HG03521 (cell line): ENCODE data around the gene STAB1.

ENCODE experiments used
- ATAC-seq: cut with Tn5 transposase; IDR thresholded peaks from one replicate; pipeline ENCODE4 v1.9.1; 2021; ENCODE audit warnings: mild to moderate bottlenecking, moderate library complexity; ENCODE audit not compliant: unreplicated experiment

The STAB1 gene

DNA sequence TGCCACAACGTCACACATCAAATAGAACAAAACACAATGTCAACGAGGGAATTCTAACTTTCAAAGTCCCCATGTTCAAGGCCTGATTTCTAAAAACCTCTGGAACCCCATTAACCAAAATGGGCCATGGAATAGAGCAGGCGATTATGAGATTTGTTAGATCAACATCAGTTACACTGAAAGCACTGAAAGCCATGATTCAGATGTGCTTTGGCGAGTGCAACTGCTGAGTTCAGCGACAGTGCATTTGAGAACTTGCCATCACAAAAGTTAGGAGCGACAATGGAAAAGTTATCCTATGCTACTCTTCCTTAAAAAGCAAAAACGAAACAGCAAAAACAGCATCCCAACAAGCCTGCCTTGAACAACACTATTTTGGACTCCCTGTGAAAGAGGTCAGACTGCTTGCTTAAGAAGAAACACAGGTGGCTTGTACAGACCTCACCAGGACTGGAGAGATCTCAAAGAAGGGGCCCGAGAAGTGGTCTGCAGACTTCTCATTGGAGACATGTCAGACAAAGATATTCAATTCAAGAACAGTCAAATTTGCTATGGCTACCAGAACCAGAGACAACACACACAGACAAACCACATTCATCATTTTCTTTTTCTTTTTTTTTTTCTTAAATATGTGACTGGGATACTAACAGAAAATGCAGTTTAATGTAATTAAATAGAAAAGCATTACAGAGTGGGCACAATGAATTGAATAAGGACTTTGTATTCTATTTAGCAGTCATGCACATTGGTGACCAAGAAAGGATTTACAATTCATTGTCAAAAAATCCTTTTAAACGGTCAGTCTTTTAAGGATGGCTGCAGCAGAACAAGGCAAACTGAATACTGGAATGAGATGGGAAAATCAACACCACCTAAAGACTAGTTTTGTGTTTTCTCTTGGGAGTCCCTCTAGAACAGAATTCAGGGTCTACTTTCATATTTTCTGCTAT is 62.1 kb downstream of the STAB1 start:
- ATAC-seq, result no peak

GRCh38 chr3:52558436-52558835 is 63.3 kb downstream of the STAB1 start:
- no peak for ATAC-seq

- ATAC-seq, result no peak
These were observed 66.0 kb downstream of the STAB1 start for GRCh38 chr3:52561028-52561747.

DNA sequence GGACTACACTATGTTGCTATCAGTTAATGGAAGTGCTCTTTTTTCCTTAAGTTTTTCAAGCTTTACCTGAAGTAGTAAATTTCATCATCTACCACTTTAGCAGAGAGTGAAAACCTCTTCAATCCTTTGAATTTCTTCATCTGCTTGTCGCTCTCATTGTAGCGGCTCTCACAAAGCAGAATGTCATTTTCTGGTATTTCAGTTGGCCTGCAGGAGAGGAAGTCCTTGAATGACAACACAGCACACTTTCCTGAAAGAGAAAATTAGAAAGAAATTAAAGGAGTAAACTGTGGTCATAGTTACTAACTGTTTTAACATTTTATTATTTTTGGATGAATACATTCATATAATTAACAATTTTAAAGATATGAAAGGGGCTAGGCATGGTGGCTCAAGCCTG is 68.8 kb downstream of the STAB1 start:
- no peak for ATAC-seq

DNA sequence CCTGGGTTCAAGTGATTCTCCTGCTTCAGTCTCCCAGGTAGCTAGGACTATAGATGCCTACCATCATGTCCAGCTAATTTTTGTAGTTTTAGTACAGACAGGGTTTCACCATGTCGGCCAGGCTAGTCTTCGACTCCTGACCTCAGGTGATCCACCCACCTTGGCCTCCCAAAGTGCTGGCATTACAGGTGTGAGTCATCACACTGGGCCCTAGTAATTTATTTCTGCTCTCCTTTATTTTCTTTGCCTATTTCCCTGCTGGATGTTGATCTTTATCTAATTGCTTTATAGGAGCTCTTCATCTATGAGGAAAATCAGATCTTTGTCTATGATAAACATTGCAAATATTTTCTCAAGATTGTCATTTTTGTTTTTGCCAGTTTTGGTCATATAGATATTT is 72.9 kb downstream of the STAB1 start:
- ATAC-seq, result no peak

DNA sequence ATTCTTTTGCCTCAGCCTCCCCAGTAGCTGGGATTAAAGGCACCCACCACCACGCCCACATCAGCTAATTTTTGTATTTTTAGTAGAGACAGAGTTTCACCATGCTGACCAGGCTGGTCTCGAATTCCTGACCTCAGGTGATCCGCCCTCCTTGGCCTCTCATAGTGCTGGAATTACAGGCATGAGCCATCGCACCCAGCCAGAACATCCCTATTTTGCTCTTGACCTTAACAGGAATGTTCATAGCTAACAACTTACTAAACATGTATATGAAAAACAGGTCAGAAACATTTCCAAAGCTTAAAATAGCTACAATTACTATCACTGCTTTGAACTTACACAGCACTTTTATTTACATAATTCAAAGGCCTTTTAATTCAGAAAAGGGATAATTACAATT is 74.9 kb downstream of the STAB1 start:
- ATAC-seq, result no peak

DNA sequence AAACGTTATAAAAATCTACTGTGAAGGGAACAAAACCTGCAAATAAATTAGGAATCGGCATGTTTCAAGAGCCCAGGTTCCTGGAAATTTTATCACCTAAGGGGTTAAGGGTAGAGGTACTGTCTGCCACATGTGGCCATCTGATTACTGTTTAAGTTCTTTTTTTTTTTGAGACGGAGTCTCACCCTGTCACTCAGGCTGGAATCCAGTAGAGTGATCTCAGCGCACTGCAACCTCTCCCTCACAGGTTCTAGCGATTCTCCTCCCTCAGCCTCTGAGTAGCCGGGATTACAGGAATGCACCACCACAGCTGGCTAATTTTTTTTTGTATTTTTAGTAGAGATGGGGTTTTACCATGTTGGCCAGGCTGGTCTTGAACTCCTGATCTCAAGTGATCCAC is 77.1 kb downstream of the STAB1 start:
- no peak for ATAC-seq
